GM23248 (cell line): ENCODE data around the gene B4GALNT1. TPM values are rescaled to one million over a fixed set of nuclear protein-coding genes. Genes with fewer than 3 reads are reported as not detected.

Source experiments
- DNase-seq: peaks from one replicate; pipeline ENCODE4 v3.0.0-alpha.2; 2015
- H2AFZ ChIP-seq: fragments of 200-600 bp; sonication (generic); 2 replicates; pipeline ENCODE4 v1.6.1; 2016; ENCODE audit warnings: antibody characterized with exemption
- H3F3A ChIP-seq: fragments of 200-600 bp; sonication (generic); 2 replicates; pipeline ENCODE4 v1.6.1; 2016; ENCODE audit warnings: mild to moderate bottlenecking, antibody characterized with exemption, mixed run types; ENCODE audit not compliant: insufficient read depth
- H3K27ac ChIP-seq: fragments of 200-600 bp; sonication (generic); 2 replicates; pipeline ENCODE4 v1.5.1; 2016; ENCODE audit warnings: mild to moderate bottlenecking
- H3K27me3 ChIP-seq: fragments of 200-600 bp; sonication (generic); replicated peaks from 2 replicates; pipeline ENCODE4 v1.6.1; 2016; ENCODE audit warnings: mild to moderate bottlenecking; ENCODE audit not compliant: insufficient read depth
- H3K36me3 ChIP-seq: fragments of 200-600 bp; sonication (generic); 2 replicates; pipeline ENCODE4 v1.6.1; 2016; ENCODE audit warnings: low read depth, mild to moderate bottlenecking
- H3K4me1 ChIP-seq: fragments of 200-600 bp; sonication (generic); 2 replicates; pipeline ENCODE4 v1.6.1; 2016; ENCODE audit warnings: mild to moderate bottlenecking; ENCODE audit not compliant: insufficient read depth
- H3K4me2 ChIP-seq: fragments of 200-600 bp; sonication (generic); one replicate; pipeline ENCODE4 v1.6.1; 2016; ENCODE audit warnings: mild to moderate bottlenecking; ENCODE audit not compliant: unreplicated experiment
- H3K4me3 ChIP-seq: fragments of 200-600 bp; sonication (generic); 2 replicates; pipeline ENCODE4 v1.5.1; 2016; ENCODE audit warnings: mild to moderate bottlenecking
- H3K79me2 ChIP-seq: fragments of 200-600 bp; sonication (generic); 2 replicates; pipeline ENCODE4 v1.6.1; 2016; ENCODE audit warnings: mild to moderate bottlenecking; ENCODE audit not compliant: insufficient read depth
- H3K9ac ChIP-seq: fragments of 200-600 bp; sonication (generic); 2 replicates; pipeline ENCODE4 v1.6.1; 2016; ENCODE audit warnings: mild to moderate bottlenecking
- H3K9me2 ChIP-seq: fragments of 200-600 bp; sonication (generic); 2 replicates; pipeline ENCODE4 v1.6.1; 2016; ENCODE audit warnings: mixed run types, mild to moderate bottlenecking, moderate library complexity; ENCODE audit not compliant: insufficient read depth
- H3K9me3 ChIP-seq: fragments of 200-600 bp; sonication (generic); one replicate; pipeline ENCODE4 v1.6.1; 2017; ENCODE audit warnings: low read depth
- H4K20me1 ChIP-seq: fragments of 200-600 bp; sonication (generic); 2 replicates; pipeline ENCODE4 v1.6.0; 2016; ENCODE audit not compliant: insufficient read depth
- EZH2 ChIP-seq: fragments of 200-600 bp; sonication (generic); IDR thresholded peaks from 2 replicates; pipeline ENCODE4 v1.6.1; 2018; ENCODE audit warnings: antibody characterized with exemption, mild to moderate bottlenecking; ENCODE audit not compliant: insufficient read depth, poor library complexity, severe bottlenecking
- EZH2phosphoT487 ChIP-seq: fragments of 200-600 bp; sonication (generic); IDR thresholded peaks from 2 replicates; pipeline ENCODE4 v1.6.1; 2018; ENCODE audit warnings: antibody characterized with exemption, moderate library complexity, mild to moderate bottlenecking, low read depth; ENCODE audit not compliant: insufficient read depth
- WGBS, 2 experiments: methylation state at CpG; one replicate each; pipeline ENCODE4 v1.1.6; 2015 to 2017; ENCODE audit warnings: low lambda C conversion rate in 2 of 2, low coverage in 1 of 2; ENCODE audit errors: missing lambda C conversion rate in 2 of 2; 5-methylcytosine and 5-hydroxymethylcytosine counted together
- in situ Hi-C: fragments of 300-500 bp; cut with MboI; formaldehyde crosslinking; loops from 2 replicates; pipeline ENCODE4 v1.15.0; 2020
- polyA plus RNA-seq: library from polyadenylated mRNA; unstranded; fragments of >200 nt; fragmentation: Nextera tagmentation; extraction: Ambion mirVana; gene quantifications from 2 replicates; pipeline ENCODE4 v1.2.1, GENCODE V29; 2016
- total RNA-seq: library from RNA; depleted of rRNA; stranded (reverse); fragments of >200 nt; shearing (Covaris generic); gene quantifications from 2 replicates; pipeline ENCODE4 v1.2.3, GENCODE V29; 2014; rRNA removed

The B4GALNT1 gene
- total and polyA plus RNA-seq, 2 experiments from 2014 or later = 5.4 to 8.6 TPM

DNA sequence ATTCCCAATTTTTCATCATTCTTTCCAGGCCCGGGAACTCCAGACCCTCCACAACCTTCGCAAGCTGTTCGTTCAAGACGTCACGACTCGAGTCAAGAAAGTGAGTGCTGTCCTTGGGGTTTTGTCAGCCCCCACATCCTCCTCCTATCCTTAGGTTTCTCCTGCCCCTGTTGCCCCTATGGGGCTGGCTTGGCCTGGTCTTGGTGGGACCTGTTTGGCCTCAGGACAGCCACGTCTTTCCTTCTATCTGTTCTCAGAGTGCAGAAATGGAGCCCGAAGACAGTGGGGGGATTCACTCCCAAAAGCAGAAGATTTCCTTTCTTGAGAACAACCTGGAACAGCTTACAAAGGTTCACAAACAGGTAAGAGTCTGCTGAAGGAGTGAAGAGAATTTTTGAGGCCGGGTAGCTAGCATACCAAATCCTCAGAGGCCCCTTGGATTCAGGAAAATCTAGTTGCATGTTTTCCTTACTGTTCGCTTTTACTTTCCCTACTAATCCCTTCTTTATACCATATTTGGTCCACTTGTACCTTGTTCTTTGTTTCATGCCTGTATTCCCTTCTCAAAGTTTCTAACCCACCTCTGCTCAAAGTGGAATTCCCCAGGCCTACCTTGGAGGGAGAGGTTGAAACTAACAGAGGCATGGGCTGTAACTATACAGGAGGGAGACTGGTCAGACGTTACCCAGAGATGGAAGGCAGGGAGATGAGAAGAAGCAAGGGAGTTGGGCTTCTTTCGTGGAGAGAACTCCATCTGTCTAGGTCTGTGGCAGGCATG lies 54.8 kb downstream of the B4GALNT1 start:
- Histone ChIP-seq H2AFZ (no peak overlapping the region), H3K27me3 (no peaks in the 10 kb centered on the region), H4K20me1 (no peaks in the 10 kb centered on the region), H3K9me3 (no peaks in the 10 kb centered on the region), H3K9ac (no peak overlapping the region), H3K9me2 (no peaks in the 10 kb centered on the region), H3F3A (no peaks in the 10 kb centered on the region), H3K4me3 (no peak overlapping the region), H3K27ac (no peak overlapping the region), H3K79me2 (no peaks in the 10 kb centered on the region), H3K4me2 (no peak overlapping the region), H3K4me1 (no peaks in the 10 kb centered on the region), H3K36me3 (no peaks in the 10 kb centered on the region)
- DNase-seq = no peak
- no peak for TF ChIP-seq EZH2phosphoT487
- TF ChIP-seq EZH2 = no peak
- WGBS, 2 experiments = 81 to 85% methylated on average over 12 of the region's 12 CpGs
- in situ Hi-C loops = no loop called here

DNA sequence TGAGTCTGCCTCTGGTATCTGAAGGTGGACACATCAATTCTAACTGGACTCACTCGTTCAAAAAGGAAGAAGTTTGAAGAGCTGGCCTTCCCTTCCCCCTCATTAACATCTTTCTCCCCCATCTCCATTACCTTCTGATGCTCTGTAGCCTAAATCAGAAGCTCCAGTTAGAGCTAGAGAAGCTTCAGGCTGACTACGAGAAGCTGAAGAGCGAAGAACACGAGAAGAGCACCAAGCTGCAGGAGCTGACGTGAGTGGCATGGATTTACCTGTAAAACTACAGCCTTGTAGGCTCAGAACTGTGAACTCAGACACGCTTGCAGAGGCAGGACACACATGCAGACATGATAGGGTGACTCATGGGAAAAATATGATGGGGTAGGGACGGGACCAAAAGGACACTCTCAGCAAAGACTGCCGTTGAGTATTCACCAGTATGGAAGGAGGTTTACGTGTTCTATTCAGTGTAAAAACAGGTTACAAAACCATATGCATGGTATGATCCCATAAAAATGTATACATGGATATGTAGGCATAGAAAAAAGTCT lies 56.3 kb downstream of the B4GALNT1 start:
- no peaks in the 10 kb centered on the region for H3K36me3 ChIP-seq
- no peak for TF ChIP-seq EZH2
- no peak for TF ChIP-seq EZH2phosphoT487
- no peaks in the 10 kb centered on the region for H4K20me1 ChIP-seq
- H3K79me2 ChIP-seq = no peaks in the 10 kb centered on the region
- no peaks in the 10 kb centered on the region for H3F3A ChIP-seq
- H3K9ac ChIP-seq = no peak overlapping the region
- H3K27ac ChIP-seq = no peak overlapping the region
- H2AFZ ChIP-seq = no peak overlapping the region
- DNase-seq = no peak
- 77 to 83% methylated on average over 9 of the region's 9 CpGs for WGBS, 2 experiments
- H3K4me2 ChIP-seq = no peak overlapping the region
- no peaks in the 10 kb centered on the region for H3K4me1 ChIP-seq
- H3K9me2 ChIP-seq = no peaks in the 10 kb centered on the region
- in situ Hi-C loops = no loop called here
- H3K4me3 ChIP-seq = no peak overlapping the region
- H3K9me3 ChIP-seq = no peaks in the 10 kb centered on the region
- no peaks in the 10 kb centered on the region for H3K27me3 ChIP-seq

Other genes with a start within 250 kb of the B4GALNT1 start
- 16.9 and 27.6 TPM in 2 replicates for gene R3HDM2, start 202.2 kb downstream of the B4GALNT1 start, total RNA-seq
- 16.2 and 17.0 TPM in 2 replicates for gene R3HDM2, start 202.2 kb downstream of the B4GALNT1 start, polyA plus RNA-seq
- gene INHBC, start 198.4 kb downstream of the B4GALNT1 start, total RNA-seq = not detected in 2 replicates
- gene INHBC, start 198.4 kb downstream of the B4GALNT1 start, polyA plus RNA-seq = 0.09 TPM in 1 of 2 replicates, not detected in the other
- gene INHBE, start 177.9 kb downstream of the B4GALNT1 start, total RNA-seq = 0.65 and 0.76 TPM in 2 replicates
- 0.23 and 0.24 TPM in 2 replicates for gene INHBE, start 177.9 kb downstream of the B4GALNT1 start, polyA plus RNA-seq
- gene GLI1, start 173.4 kb downstream of the B4GALNT1 start, total RNA-seq = 0.63 and 1.8 TPM in 2 replicates
- gene GLI1, start 173.4 kb downstream of the B4GALNT1 start, polyA plus RNA-seq = 0.89 and 1.0 TPM in 2 replicates
- gene ARHGAP9, start 153.3 kb downstream of the B4GALNT1 start, total RNA-seq = 0.11 TPM in 1 of 2 replicates, not detected in the other
- gene ARHGAP9, start 153.3 kb downstream of the B4GALNT1 start, polyA plus RNA-seq = 0.48 and 0.61 TPM in 2 replicates
- 184 and 198 TPM in 2 replicates for gene MARS1, start 145.1 kb downstream of the B4GALNT1 start, total RNA-seq
- 264 and 272 TPM in 2 replicates for gene MARS1, start 145.1 kb downstream of the B4GALNT1 start, polyA plus RNA-seq
- 13.2 and 14.7 TPM in 2 replicates for gene DDIT3, start 112.7 kb downstream of the B4GALNT1 start, total RNA-seq
- gene DDIT3, start 112.7 kb downstream of the B4GALNT1 start, polyA plus RNA-seq = 36.6 and 42.5 TPM in 2 replicates
- gene MBD6, start 110.4 kb downstream of the B4GALNT1 start, total RNA-seq = 2.1 and 2.8 TPM in 2 replicates
- 9.7 and 13.0 TPM in 2 replicates for gene MBD6, start 110.4 kb downstream of the B4GALNT1 start, polyA plus RNA-seq
- gene DCTN2, start 86.0 kb downstream of the B4GALNT1 start, total RNA-seq = 158 and 202 TPM in 2 replicates
- gene DCTN2, start 86.0 kb downstream of the B4GALNT1 start, polyA plus RNA-seq = 141 and 144 TPM in 2 replicates
- under 0.01 and 0.11 TPM in 2 replicates for gene KIF5A, start 83.2 kb downstream of the B4GALNT1 start, total RNA-seq
- gene KIF5A, start 83.2 kb downstream of the B4GALNT1 start, polyA plus RNA-seq = 0.15 and 0.18 TPM in 2 replicates
- gene PIP4K2C, start 42.0 kb downstream of the B4GALNT1 start, total RNA-seq = 21.5 and 27.3 TPM in 2 replicates
- gene PIP4K2C, start 42.0 kb downstream of the B4GALNT1 start, polyA plus RNA-seq = 20.7 and 22.5 TPM in 2 replicates
- gene DTX3, start 28.4 kb downstream of the B4GALNT1 start, total RNA-seq = 12.3 and 19.6 TPM in 2 replicates
- gene DTX3, start 28.4 kb downstream of the B4GALNT1 start, polyA plus RNA-seq = 7.7 and 8.7 TPM in 2 replicates
- gene ARHGEF25, start 21.8 kb downstream of the B4GALNT1 start, total RNA-seq = 24.2 and 43.0 TPM in 2 replicates
- gene ARHGEF25, start 21.8 kb downstream of the B4GALNT1 start, polyA plus RNA-seq = 0.24 and 0.60 TPM in 2 replicates
- 215 and 329 TPM in 2 replicates for gene OS9, start 60.9 kb upstream of the B4GALNT1 start, total RNA-seq
- 186 and 194 TPM in 2 replicates for gene OS9, start 60.9 kb upstream of the B4GALNT1 start, polyA plus RNA-seq
- under 0.01 TPM in 1 of 2 replicates, not detected in the other for gene AGAP2, start 105.5 kb upstream of the B4GALNT1 start, total RNA-seq
- 0.11 TPM in 1 of 2 replicates, not detected in the other for gene AGAP2, start 105.5 kb upstream of the B4GALNT1 start, polyA plus RNA-seq
- gene TSPAN31, start 111.8 kb upstream of the B4GALNT1 start, total RNA-seq = 70.8 and 112 TPM in 2 replicates
- gene TSPAN31, start 111.8 kb upstream of the B4GALNT1 start, polyA plus RNA-seq = 47.2 and 48.4 TPM in 2 replicates
- 133 and 152 TPM in 2 replicates for gene CDK4, start 119.1 kb upstream of the B4GALNT1 start, total RNA-seq
- gene CDK4, start 119.1 kb upstream of the B4GALNT1 start, polyA plus RNA-seq = 123 and 137 TPM in 2 replicates
- 0.97 and 1.4 TPM in 2 replicates for gene MARCHF9, start 121.9 kb upstream of the B4GALNT1 start, total RNA-seq
- gene MARCHF9, start 121.9 kb upstream of the B4GALNT1 start, polyA plus RNA-seq = 0.18 TPM in 1 of 2 replicates, not detected in the other
- 0.86 and 1.0 TPM in 2 replicates for gene CYP27B1, start 133.9 kb upstream of the B4GALNT1 start, total RNA-seq
- 0.42 and 0.78 TPM in 2 replicates for gene CYP27B1, start 133.9 kb upstream of the B4GALNT1 start, polyA plus RNA-seq
- 3.7 and 7.3 TPM in 2 replicates for gene METTL1, start 138.9 kb upstream of the B4GALNT1 start, total RNA-seq
- 29.8 and 33.2 TPM in 2 replicates for gene METTL1, start 138.9 kb upstream of the B4GALNT1 start, polyA plus RNA-seq
- gene EEF1AKMT3, start 139.4 kb upstream of the B4GALNT1 start, total RNA-seq = 7.0 and 12.4 TPM in 2 replicates
- gene EEF1AKMT3, start 139.4 kb upstream of the B4GALNT1 start, polyA plus RNA-seq = 15.0 and 15.7 TPM in 2 replicates
- gene TSFM, start 149.6 kb upstream of the B4GALNT1 start, total RNA-seq = 13.0 and 37.9 TPM in 2 replicates
- gene TSFM, start 149.6 kb upstream of the B4GALNT1 start, polyA plus RNA-seq = 36.1 and 42.2 TPM in 2 replicates
- gene AVIL, start 185.5 kb upstream of the B4GALNT1 start, total RNA-seq = 1.4 and 3.4 TPM in 2 replicates
- 1.9 and 2.4 TPM in 2 replicates for gene AVIL, start 185.5 kb upstream of the B4GALNT1 start, polyA plus RNA-seq
- gene CTDSP2, start 213.5 kb upstream of the B4GALNT1 start, total RNA-seq = 97.3 and 109 TPM in 2 replicates
- 51.7 and 52.7 TPM in 2 replicates for gene CTDSP2, start 213.5 kb upstream of the B4GALNT1 start, polyA plus RNA-seq